Measurements from ENCODE around the gene ADARB2.
"Not testable (repeated sequence)": the region's sequence is repeated elsewhere in the genome, so short reads cannot be mapped to it uniquely, and the experiment has no call there.

ADARB2 gene

GRCh38 chr10:1626835-1627234 is 110.5 kb downstream of the ADARB2 start:
- H3K4me3 ChIP-seq, result no peak overlapping the region
- H3K27ac ChIP-seq, result no peak overlapping the region

DNA sequence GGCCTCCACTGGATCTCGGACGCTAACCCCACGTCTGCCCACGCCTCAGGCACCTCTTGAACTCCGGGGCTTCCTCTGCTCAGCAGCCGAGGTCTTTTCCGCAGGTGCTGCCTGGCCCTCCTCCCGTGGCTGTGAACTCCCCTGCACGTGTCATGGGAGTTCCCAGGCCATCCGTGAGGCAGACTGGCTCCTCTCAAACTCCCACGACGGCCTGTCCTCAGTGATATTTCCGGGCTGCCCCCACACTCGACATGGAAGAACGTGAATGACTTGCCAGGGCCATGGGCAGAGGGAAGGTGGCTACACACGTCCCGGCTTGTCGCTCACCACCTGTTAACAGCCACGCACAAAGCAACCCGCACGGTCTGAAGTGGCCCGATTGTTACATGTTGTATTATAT is 110.9 kb downstream of the ADARB2 start:
- H3K27ac ChIP-seq, result no peak overlapping the region
- H3K4me3 ChIP-seq, result no peak overlapping the region

DNA sequence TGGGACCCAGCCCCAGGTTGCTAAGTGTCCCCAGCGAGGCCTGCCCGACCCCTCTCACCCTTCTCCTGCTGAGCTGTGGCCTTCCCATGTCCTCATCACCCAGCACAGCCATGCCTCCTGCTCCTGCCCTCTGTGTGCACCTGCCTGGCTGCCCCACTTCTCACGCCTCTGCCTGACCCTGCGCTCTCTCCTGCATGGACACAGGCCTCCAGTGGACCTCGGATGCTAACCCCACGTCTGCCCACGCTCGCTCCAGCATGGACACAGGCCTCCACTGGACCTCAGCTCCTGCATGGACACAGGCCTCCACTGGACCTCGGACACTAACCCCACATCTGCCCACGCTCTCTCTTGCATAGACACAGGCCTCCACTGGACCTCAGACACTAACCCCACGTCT is 111.6 kb downstream of the ADARB2 start:
- Histone ChIP-seq H3K27ac (no peak overlapping the region), H3K4me3 (no peak overlapping the region)

- no peak overlapping the region for H3K4me3 ChIP-seq
- no peak overlapping the region for H3K27ac ChIP-seq
These were observed 112.2 kb downstream of the ADARB2 start for GRCh38 chr10:1625079-1625478.

DNA sequence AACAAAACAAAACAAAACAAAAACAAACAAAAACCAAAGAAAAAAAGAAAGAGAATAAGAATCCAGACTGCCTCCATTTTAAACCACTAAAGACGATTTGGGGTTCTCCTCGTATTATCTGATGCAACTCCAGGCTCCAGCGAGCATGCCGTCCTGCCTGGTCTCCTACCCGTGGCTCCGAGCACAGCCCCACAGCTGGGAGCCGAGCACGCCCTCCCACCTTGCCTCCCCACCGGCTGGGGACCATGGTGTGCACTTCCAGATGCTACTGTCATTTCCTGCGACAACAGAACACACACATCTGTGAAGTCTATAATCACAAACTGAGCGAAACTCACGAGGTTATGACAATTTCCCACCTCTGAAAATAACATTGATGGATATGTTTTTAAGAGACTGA is 113.1 kb downstream of the ADARB2 start:
- no peak overlapping the region for H3K4me3 ChIP-seq
- no peak overlapping the region for H3K27ac ChIP-seq

DNA sequence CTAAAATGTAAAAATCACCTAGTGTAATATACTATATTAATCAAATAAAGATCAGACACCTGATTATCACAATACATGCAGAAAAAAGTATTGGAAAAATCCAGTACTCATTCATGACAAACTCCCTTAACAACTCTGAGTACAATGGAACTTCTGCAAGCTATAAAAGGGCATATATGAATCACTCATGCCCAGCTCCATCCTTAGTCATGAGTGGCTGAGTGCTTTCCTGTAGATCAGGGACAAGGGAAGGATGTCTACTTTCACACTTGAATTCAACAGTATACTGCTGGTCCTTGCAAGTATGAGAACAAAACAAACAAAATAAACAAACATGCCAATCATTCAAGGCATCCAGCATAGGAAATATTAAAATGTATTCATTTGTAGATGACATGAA is 116.5 kb downstream of the ADARB2 start:
- H3K4me3 ChIP-seq, result no peak overlapping the region

DNA sequence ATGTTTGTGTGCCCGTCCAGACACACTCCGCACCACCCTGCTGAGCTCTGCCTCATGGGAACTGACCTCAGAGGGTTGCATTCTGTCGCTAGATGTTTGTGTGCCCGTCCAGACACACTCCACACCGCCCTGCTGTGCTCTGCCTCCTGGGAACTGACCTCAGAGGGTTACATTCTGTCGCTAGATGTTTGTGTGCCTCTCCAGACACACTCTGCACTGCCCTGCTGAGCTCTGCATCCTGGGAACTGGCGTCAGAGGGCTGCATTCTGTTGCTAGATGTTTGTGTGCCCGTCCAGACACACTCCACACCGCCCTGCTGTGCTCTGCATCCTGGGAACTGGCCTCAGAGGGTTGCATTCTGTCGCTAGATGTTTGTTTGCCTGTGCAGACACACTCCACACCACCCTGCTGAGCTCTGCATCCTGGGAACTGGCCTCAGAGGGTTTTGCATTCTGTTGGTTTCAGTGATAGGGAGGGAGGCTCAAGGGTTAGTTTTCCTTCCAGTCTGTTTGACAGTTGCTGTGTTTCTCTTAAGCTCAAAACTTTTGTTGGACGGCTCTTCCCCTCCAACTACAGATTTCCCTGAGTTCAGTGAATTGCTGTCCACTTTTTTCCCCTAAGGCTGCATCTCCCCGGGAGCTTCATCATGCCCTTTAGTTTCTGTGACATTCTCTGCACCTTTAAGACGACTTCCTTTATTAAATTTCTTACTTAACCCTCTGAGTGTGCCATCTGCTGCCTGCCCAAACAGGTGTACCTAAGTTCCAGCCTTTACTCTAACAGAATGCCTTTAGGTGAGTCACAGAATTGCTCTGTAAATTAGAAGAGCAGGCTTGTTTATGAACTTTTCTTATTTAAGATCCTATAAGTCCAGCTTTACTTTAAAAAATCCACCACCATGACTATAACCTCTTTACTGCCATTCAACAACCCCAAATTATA is 119.7 kb downstream of the ADARB2 start:
- not testable (repeated sequence) for H3K4me3 ChIP-seq, H3K27ac ChIP-seq

More for the DNA sequence above, 116.5 kb downstream of the ADARB2 start:
- no peak overlapping the region for H3K27ac ChIP-seq

GRCh38 chr10:1616701-1617100 is 120.6 kb downstream of the ADARB2 start:
- H3K27ac ChIP-seq, H3K4me3 ChIP-seq: not testable (repeated sequence)

GRCh38 chr10:1615186-1615954 is 122.0 kb downstream of the ADARB2 start:
- Histone ChIP-seq H3K27ac (no peak overlapping the region), H3K4me3 (no peak overlapping the region)

DNA sequence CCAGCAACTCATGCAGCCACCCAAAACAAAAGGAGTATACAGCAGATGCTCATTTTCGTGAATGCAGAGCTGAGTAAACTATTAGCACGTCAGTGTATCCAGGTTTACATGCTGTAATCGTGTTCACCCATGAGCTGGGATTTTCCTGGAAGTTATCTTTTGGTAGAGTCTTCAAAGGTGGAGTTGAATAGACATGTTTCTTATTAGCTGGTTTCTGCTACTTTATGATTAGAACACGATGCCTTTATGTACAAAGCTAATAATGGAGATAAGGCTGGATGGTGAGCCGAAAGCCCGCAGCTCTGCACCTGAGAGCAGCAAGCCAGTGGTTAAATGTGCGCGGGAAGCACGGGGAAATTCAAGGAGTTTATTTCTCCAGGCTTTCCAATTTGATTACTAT is 123.8 kb downstream of the ADARB2 start:
- H3K27ac ChIP-seq, result no peak overlapping the region

DNA sequence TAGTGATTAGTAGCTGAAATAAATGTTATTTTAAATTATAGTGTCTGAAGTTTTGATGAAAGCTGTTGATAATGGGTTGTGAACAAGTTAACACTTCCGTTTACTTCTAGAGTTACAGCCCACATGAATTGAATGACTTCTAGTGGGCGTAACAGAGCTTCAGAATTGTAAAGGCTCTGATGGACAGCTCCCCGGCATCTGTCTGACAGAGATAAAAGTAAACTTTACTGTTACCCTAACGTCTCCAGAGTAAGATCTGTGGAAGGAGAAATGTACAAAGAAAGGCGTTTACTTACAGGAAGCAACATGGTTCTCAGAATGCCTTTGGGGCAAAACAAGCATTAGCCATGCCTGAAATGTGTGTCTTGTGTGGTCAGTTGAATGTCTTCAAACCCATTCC is 124.4 kb downstream of the ADARB2 start:
- Histone ChIP-seq H3K4me3 (no peak overlapping the region), H3K27ac (no peak overlapping the region)

More for the DNA sequence above, 123.8 kb downstream of the ADARB2 start:
- H3K4me3 ChIP-seq, result no peak overlapping the region

GRCh38 chr10:1611936-1612550 is 125.3 kb downstream of the ADARB2 start:
- no peak overlapping the region for H3K4me3 ChIP-seq
- no peak overlapping the region for H3K27ac ChIP-seq

GRCh38 chr10:1610986-1611770 is 126.1 kb downstream of the ADARB2 start:
- no peak overlapping the region for H3K27ac ChIP-seq
- H3K4me3 ChIP-seq, result no peak overlapping the region

DNA sequence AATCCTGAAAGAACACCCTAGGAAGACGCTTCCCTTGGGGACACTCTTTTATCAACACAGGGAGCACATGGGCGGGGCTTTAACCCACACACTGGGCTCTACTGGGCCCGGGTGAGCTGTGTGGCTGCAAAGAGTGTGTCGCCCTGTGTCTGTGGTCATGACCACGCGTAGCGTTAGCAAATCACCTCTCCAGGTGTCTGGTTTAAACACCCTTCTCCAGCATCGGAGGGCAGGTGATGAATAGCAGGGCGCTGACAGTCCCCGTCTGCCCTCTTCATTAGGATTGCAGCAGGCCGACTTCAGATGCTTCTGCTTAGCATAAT is 127.7 kb downstream of the ADARB2 start:
- no peak overlapping the region for H3K27ac ChIP-seq
- H3K4me3 ChIP-seq, result no peak overlapping the region

DNA sequence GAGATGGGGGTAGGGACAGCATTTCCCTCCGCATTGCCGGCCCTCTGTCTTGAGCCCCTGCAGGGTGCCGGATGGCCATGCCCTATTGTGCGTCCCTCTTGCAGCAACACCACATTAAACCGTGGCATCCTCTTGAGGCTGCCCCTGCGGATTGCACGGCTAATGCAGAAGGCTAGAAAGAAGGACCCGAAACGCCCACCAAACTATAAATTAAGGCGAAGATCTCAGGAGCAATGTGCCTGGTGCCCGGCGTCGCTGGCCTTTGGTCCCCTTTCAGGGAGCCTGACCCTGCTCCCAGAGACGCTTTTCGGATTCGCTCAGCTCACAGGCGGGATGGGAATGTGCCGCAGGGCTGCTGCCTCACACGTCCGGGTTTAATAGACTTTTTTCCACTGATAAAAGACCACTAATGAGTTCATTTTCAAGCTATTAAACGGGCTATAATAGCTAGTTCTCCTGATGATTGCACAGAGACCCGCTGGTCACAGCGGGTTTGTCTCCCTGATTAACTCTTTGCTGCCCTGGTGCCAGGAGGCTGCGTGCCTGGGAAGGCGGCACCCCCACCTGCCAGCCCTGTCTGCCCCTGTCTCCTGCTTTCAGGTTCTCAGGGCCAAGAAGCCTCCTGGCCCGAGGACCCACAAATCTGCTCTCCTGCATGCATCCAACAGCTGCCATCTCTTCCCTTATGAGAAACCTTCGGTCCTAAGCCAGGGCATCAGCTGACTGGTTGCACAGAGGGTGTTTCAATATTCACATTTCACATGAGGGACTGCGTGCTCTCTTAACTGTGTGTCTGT is 128.3 kb downstream of the ADARB2 start:
- H3K4me3 ChIP-seq, result no peak overlapping the region
- H3K27ac ChIP-seq, result no peak overlapping the region

DNA sequence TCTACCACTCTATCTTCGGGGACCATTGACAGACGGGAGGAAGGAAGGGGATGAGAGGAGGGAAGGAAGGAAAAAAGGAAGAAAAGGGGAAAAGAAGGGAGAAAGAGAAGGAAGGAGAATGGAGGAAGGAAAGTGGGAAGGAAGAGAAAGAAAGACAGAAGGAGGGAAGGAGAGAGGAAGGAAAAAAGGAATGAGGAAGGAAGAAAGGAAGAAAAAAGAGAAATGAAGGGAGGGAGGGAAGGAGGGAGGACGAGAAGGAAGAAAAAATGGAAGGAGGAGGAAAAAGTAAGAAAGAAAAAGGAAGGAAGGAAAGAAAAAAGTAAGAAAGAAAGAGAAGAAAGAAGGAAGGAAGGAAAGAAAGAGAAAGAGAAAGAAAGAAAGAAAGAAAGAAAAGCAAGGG is 128.9 kb downstream of the ADARB2 start:
- no peak overlapping the region for H3K27ac ChIP-seq
- no peak overlapping the region for H3K4me3 ChIP-seq

DNA sequence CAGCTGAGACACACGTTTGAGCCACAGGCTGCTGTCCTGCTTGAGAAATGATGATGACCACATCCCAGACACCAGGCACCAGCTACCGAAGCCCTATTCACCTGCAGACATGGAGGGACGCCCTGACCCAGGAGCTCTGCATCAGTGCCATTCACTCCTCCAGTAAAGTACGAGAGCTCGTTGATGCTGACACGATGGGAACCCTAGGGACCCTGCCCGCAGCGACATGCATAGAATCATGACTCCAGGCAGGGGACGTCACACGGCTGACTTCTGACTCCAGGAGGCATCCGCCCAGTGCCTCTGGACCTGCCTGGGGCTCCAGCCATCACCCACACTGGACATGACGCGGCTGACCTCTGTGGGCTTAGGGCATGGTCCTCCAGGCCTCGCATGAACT is 129.9 kb downstream of the ADARB2 start:
- Histone ChIP-seq H3K4me3 (no peak overlapping the region), H3K27ac (no peak overlapping the region)

DNA sequence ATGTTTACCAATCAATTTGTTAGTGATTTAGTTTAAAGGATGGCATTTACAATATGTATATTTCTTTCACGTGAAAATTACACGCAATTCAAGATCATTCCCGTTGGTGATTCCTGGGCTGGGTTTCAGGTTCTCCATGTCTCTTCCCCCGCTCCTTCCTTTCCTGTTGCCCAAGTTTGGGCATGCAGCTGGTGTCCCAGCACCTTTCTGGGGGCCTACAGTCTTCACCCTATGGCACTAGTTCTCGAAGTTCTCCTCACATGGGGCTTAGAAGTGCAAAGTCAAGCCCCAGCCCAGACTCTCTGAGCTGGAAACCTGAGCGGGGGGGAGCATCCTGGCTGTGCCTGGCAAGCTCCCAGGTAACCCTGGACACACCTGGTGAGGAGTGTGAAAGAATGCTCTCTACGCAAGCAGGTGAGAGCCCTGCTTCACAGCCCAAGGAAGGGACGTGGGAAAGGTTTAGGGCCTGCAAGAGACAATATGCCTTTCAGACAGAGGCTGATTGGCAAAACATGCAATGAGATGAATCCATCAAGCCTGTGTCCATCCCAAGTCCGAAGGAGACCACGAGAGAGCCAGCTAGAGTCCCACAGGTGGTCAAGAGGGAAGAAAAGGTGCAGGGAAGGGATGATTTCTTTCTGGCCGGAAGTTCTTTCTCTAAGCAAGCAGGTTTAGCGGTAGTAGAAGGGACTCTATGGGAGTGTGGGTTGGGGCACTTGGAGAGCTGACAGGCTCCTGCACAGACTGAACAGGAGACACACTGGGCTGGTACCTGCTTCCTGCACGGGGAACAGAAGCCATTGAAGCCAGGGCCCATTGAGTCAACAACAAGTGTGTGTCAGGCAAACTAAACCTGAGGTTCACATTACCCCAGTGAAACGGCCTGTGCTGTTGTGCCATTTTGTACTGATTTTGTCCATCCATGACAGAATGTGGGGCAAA is 131.1 kb downstream of the ADARB2 start:
- Histone ChIP-seq H3K27ac (no peak overlapping the region), H3K4me3 (no peak overlapping the region)
